CD1c-positive myeloid dendritic cell (primary cell): ENCODE data around the gene VCX3B.
"Not testable (repeated sequence)": the region's sequence is repeated elsewhere in the genome, so short reads cannot be mapped to it uniquely, and the experiment has no call there.

Experiments
- DNase-seq: peaks from one replicate; pipeline ENCODE4 v3.0.0-alpha.2; 2016; ENCODE audit errors: extremely low spot score

VCX3B gene

DNA sequence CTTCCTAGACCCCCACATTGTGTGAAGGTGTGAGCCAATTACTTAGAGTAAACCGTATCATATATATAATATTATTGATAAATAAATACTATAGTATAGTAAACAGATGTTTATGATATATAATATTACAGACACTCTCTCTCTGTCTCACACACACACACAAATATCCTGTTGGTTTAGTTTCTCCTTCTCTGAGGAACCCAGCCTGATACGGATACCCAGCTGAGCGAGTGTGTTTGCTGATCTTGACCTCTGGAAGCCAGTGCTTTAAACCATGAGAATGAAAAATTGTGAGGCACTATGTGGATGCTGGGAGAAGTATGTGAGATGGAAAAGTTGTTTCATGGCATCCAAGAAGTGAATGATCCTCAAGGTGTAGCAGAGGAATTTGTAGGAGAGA is at the start of gene VCX3B:
TSS of gene VCX3B (plus strand) at position 301 of the 400 bp plus-strand sequence. CDS start 621 bp downstream, outside the sequence.
- not testable (repeated sequence) for DNase-seq

DNA sequence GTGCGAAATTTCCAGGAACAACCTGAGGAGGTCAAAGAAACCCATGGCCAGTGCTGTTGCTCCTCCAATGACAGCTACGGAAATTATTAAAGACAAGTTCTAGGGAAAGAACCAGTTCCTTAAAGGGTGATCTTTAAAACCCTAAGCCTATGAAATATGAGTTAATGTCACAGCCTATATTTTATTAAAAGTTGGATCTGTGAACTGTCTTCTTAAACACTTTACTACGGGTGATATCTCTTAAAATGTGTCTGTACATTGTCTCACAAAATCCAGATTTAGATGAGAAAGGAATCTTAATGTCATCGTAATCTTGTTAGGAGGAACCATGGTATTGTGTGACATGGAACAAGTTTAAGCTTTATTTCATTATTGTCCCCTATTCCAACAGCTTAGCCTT is 46.3 kb upstream of the VCX3B start:
- DNase-seq = no peak

DNA sequence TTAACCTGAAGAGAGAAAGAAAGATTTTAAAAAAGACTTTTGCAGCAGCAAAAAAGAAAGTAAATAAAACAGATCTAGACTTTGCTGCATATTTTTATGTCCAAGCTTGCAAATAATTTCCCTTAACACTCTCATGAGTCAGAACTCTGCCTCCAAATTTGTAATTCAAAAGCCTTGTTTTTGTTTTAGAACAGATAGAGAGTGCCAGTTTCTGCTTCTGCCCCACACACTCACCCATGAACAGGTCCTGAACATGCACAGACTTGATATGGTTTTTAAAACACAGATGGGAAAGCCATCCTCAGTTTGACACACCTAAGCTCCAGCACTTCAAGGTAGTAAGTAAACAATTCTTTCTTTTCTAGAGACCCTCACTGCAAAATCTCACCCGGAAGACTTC is 39.7 kb upstream of the VCX3B start:
- no peak for DNase-seq

DNA sequence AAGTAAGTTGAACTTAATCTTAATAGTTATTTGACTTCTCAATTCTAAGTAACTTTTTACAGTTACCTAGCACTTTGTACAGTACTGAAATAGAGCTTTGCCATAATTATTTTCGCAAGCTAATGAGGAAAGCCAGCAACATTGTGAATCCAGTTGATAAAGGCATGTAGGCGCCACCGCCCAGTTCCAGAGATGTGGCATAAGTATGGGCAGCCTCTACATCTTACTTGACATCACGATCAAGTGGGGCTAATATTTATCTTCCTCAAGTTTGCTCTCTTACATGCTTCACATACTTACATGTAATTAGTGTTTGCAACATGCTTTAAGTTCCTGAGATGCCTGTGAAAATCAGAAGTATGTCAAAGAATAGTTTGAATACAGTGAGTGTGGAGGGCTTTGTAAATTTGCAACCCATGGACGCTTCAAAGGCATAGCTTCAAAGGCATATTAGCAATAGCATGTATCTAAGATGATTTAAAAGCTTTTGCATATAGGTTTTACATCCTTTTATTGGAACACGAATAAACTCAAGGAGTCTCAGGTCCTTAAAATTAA is 34.9 kb upstream of the VCX3B start:
- DNase-seq = no peak

DNA sequence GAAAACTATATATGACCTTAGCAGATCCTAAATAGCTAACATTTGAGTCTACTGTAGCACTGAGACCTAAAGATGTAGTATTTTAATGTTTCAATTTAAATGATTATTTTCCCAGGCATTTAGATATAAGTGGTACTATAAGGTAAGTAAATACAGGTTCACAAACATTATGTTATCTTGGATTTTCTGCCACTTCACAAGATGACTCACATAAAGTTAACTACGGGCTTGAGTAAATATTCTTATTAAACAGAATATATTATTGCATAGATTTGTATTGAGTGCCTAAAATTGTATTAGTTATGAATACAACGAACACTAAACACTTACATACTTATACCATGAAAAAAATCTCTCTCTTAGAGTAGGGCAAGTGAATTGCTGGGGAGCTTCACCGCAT is 34.2 kb upstream of the VCX3B start:
- no peak for DNase-seq

DNA sequence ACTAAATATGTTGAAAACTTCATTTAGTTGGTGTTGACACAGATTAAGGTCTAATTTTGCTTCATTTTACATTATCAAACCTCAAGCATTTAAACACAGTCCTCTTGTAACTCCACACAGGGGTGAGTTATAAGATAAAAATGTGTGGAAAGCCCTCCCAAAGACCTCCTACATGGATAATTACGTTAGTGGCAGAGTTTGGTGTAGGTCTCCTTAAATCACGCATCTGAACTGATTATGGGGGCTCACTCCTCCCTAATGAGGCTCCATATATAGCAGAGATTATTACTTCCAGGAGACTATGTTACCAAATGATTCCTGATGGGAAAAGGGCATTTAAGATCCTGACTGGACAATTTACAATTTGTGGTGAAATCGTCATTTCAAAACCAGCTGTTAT is 32.2 kb upstream of the VCX3B start:
- DNase-seq = no peak

DNA sequence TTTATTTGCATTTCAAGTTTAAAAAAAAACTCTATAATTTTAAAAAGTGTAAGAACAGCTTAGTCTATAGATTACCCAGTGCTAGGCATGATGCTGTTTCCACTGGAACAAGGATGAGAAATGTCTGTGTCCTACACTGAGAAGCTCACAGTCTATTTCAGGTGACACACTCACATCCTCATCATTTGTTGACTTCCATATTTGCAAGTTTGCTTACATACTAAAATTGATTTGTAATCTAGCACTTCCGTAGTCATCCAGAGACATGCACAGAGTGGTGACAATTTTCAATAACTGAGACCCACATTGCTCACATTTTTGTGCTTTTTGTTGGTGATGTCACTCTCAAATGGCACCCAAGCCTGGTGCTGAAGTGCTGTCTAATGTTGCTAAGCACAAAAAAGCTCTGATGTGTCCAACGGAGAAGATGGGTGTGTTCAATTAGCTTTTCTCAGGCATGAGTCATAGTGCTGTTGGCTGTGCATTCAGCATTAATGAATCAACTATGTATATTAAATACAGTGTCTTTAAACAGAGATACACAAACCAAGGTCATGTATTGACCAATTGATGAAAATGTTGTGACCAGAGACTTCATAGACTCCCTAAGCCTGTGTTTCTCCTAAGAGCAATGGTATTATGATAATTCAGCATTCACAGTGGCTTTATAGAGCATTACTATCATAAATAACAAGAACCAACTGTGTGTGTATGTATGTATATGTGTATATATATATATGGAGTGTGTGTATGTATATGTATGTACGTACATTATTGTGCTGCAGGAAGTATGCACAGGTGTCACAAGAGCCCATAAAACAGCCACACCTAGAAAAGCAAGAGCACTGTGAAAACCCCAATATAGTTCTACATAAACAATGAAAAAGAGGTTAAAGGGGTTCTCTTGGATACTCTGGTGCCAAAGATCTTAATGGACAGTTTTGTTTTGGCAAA is 31.2 kb upstream of the VCX3B start:
- no peak for DNase-seq

DNA sequence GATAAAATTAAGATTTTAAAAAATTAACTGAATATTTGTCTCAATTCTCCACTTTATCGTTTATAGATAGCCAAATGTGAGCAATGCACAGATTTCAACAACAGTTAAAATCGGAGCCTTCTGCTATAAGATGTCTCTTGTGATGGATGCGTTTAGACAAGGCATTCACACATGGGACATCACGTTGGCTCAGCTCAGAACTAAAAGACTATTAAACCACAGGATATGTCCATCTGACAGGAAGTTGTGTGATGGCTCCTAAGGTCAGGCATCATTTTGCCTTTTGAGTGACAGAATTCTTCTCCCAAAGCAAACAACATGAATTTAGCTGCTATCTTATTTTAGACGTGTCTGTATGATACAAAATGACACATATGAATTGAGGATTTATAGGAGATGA is 17.3 kb upstream of the VCX3B start:
- no peak for DNase-seq

DNA sequence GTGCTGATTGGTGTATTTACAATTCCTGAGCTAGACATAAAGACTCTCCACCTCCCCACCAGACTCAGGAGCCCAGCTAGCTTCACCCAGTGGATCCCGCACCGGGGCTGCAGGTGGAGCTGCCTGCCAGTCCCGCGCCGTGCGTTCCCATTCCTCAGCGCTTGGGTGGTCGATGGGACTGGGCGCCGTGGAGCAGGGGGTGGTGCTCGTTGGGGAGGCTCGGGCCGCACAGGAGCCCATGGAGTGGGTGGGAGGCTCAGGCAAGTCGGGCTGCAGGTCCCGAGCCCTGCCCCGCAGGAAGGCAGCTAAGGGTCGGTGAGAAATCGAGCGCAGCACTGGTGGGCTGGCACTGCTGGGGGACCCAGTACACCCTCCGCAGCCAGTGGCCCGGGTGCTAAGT is 12.3 kb upstream of the VCX3B start:
- not testable (repeated sequence) for DNase-seq

DNA sequence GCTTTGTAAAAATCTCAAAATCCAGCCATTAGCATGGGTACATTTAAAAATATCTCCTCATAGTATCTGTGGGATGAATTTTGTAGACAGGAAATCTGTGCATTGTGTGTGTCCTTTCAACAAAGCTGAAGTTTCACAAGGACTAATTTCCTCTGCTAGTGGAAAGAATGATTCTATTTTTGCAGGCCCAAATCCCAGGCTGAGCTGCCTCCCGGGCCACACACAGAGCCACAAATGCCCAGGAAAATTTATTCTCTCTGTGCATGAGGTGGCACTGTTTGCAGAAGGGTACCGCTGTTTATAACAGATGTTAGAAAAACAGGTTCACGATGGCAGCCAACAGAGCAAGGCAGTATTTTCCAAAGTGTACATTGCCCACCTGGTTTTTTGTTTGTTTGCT is 11.0 kb upstream of the VCX3B start:
- no peak for DNase-seq

DNA sequence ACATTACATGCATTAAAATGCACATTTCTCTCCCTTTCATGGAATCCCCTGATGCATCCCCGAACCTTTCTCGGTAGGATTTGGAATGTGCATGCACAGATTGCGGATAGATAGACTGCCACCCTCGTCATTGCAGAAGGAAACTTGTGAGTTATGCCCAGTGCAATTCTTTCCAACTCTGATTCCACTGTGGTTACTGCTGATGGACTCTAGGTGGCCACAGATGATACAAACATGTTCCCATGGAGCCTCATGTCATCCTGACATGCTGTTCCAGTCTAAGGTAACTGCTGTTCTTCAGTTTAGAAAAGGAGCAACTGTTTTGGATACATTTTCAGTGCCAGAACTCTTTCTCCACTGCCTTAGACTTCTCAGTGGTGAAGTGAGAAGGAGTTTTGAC is 9.1 kb upstream of the VCX3B start:
- DNase-seq = no peak

DNA sequence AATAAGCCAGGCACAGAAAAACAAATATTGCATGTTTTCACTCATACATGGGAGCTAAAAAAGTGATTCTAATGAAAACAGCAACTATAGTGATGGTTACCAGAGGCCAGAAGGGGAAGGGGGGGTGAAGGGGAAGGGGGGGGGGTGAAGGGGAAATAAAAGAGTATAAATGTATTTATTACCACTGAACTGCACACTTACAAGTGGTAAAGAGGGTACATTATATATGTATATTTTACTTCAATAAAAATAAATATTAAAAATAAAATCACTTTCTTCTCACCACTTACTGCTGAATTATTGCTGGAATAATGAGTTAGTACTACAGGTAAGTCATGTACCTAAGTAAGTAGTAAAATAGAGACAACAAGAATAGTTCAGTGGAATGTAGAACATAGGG is 2.1 kb upstream of the VCX3B start:
- DNase-seq = no peak

DNA sequence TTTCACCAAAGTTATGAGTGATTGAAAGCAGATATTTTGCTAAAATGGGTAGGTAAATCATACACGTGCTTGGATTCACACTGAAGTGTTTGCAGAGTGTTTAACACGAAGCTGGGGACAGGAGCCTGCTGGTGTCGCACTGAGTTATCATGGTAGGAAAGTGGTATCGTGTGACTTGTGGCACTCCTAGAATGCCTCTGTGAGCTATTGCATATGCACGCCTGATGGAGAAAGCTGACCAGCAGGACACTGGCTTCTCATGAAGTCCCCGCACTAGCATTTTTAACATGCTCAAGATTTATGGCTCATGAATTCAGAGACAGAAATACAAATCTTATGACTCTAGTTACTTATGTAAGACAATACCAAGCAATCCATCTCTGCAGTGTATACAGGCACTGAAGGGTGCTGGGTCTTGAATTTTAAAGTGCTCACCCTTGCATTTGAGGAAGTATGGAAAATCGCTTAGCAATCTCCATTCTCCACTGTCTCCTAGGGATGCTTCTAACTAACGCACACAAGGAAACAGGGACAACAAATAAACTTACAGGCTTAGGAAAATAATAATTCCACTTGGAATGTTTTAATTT is 19.8 kb downstream of the VCX3B start:
- DNase-seq = no peak

DNA sequence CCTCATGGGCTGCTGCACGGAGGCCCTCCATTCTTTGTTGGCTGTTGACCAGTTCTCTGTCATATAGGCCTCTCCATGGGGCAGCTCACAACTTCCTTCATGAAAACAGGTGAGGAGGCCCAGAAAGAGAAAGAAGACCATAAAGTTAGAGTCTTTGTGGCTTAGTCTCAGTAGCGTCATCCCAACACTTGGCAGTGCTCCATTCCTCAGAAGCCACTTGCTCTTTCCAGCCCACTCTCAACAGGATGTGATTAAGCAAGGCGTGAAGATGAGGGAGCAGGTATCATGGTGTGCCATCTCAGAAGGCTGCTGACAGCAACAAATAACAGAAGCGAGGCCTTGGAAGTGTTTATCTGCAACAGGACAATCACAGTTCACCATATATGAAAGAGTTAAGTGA is 30.4 kb downstream of the VCX3B start:
- not testable (repeated sequence) for DNase-seq

DNA sequence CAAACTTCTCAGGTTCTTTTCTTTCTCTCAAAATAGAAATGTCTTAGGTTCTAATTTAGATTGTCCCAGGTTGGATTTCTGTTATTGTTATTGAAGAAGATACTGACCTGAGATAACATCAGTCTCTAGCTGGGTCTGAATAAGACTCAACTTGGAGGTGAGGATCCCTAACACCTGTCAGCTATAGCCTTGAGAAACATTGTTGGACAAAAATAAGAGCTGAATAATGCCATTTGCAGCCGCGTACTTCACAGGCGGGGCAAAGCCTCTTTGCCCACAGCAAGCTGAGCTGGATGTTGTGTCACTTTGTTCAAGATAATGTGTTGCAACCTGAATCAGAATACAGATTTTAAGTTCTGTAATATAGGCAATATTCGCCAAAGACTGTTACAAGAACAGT is 35.6 kb downstream of the VCX3B start:
- no peak for DNase-seq

DNA sequence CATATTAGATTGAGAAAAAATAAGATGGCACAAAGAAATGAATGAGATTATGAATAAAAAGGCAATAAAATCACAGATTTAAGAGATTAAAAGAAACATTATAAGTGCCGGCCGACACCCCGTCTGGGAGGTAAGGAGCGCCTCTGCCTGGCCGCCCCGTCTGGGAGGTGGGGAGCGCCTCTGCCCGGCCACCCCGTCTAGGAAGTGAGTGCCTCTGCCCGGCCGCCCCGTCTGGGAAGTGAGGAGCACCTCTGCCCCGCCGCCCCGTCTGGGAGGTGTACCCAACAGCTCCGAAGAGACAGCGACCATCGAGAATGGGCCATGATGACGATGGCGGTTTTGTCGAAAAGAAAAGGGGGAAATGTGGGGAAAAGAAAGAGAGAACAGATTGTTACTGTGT is 37.5 kb downstream of the VCX3B start:
- not testable (repeated sequence) for DNase-seq

DNA sequence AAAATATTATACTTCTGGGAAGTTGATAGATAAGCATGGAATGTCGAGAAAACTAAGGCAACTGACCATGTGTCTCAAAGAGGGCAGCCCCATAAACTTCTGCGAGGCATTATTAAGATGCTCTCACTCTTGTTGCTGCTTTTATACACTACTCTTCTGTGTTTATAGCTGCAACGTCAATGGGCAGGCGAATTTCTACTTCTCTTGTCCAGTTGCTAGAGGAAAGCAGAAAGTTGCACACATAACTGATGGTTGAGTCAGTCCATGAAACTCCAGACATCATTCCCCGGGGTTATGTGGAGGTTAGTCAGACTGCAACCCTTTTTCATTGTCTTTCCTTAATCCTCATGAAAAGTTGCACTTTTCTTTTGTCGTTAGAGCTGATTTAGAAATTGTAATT is 39.8 kb downstream of the VCX3B start:
- DNase-seq = no peak
